Pancreas (tissue), 10 donors: ENCODE measurements around the gene ALDH8A1. TPM values are rescaled to one million over a fixed set of nuclear protein-coding genes. Genes with fewer than 3 reads are reported as not detected.

ENCODE experiments used
- ATAC-seq, 4 donors: fragments of 200-7000 bp; cut with Tn5 transposase; one replicate each; pipeline versions ENCODE4 v1.8.0 to v1.9.1; 2020; ENCODE audit warnings: mild to moderate bottlenecking in 4 of 4, moderate library complexity in 4 of 4
- DNase-seq, 6 donors: peaks; one replicate each; pipeline ENCODE4 v3.0.0-alpha.2; 2020
- FAIRE-seq: peaks from 2 replicates; lab custom pipeline; 2012; peaks lifted over from hg19 to GRCh38; lab: Jason Lieb, UNC
- H3K27ac ChIP-seq, 4 donors: fragments of 200-600 bp; sonication (generic); 1 replicate in 3 of 4; 2 replicates in 1 of 4; pipeline versions ENCODE4 v1.5.0 to v1.8.0; 2020
- H3K27me3 ChIP-seq, 4 donors: fragments of 200-600 bp; one replicate each; pipeline ENCODE4 v1.8.0; 2021
- H3K36me3 ChIP-seq, 3 donors: fragments of 200-600 bp; sonication (generic) in 1 of 3; one replicate each; pipeline versions ENCODE4 v1.5.0 to v1.8.0; 2020 to 2021
- H3K4me1 ChIP-seq, 3 donors: fragments of 200-600 bp; one replicate each; pipeline ENCODE4 v1.8.0; 2021
- H3K4me3 ChIP-seq, 4 donors: fragments of 200-600 bp; sonication (generic) in 2 of 4; one replicate each; pipeline versions ENCODE4 v1.5.0 to v1.8.0; 2020 to 2021
- H3K9me3 ChIP-seq, 4 donors: fragments of 200-600 bp; one replicate each; pipeline ENCODE4 v1.8.0; 2021
- WGBS, 2 donors: extraction: QIAGEN DNeasy Blood & Tissue Kit; methylation state at CpG; one replicate each; pipeline ENCODE4 v1.1.7; 2013; 5-methylcytosine and 5-hydroxymethylcytosine counted together
- intact Hi-C, 3 donors: fragments of 100-400 bp; cut with DNase I; formaldehyde crosslinking; loops; one replicate each; pipeline versions ENCODE4 v1.11.1 to v1.14.2; 2022
- polyA plus RNA-seq, 2 donors: library from polyadenylated mRNA; stranded (reverse); fragments of 200-250 nt; gene quantifications; one replicate each; pipeline ENCODE4 v1.2.3, GENCODE V29; 2013
- total RNA-seq, 6 donors: library from RNA; stranded (reverse); fragmentation: NEBNext Ultra II Directional in 4 of 6; extraction: Animal tissue kit (Norgen Biotek cat#: 25700) in 4 of 6; gene quantifications; one replicate each; pipeline versions ENCODE4 v1.2.1 to v1.2.4, GENCODE V29; 2021 to 2023
- TF ChIP-seq, protein P1 (sequence below), 4 donors: fragments of 200-600 bp; sonication (generic) in 3 of 4; IDR thresholded peaks; one replicate each; pipeline versions ENCODE4 v1.5.0 to v1.8.0; 2021; ENCODE audit warnings: antibody characterized with exemption in 4 of 4
- donor health status: healthy with polysubstance abuse.
- donor health status: DM: no; HTN: no; CAD: no; lungs with moderate emphysema.
- donor health status: DM: no; HTN: no; CAD: no.
- donor health status: control.
- donor health status: control.
- donor health status: Bipolar disorder and iron deficiency.
- donor health status: DM: yes; HTN: yes; CAD: no.
- donor health status: DM: no; HTN: no; CAD: no.
- donor health status: DM: no; HTN: no; CAD: no.
- donor health status: DM: yes; HTN: yes; CAD: no.

ALDH8A1 gene
- total and polyA plus RNA-seq, 8 donors: 0.12 to 1.4 (median 0.74) TPM

DNA sequence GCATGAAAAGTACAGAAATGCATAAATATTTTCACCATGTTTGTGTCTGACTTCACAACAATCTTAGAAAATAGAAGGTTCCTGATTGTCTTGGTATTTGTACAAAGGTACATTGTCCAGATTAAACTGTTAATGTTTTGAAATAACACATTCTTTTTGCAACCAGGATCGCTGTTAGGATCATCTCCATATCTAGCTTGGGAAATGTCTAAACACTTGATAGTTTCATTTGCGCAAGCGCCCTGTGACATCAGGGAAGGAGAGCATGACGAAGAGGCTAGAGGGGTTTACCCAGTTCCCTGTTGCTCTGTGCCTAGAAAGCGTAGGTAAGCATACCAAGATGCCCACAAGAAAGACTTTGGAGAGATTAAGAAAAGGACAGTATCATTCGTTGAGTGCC lies 19.4 kb downstream of the ALDH8A1 start:
- DNase-seq (no peak), ATAC-seq (no peak), FAIRE-seq (no peak)
- Histone ChIP-seq H3K4me3 (no peak overlapping the region), H3K4me1 (no peaks in the 10 kb centered on the region), H3K27me3 (no peaks in the 10 kb centered on the region), H3K9me3 (no peaks in the 10 kb centered on the region), H3K36me3 (no peaks in the 10 kb centered on the region), H3K27ac (no peak overlapping the region)
- WGBS, 2 donors: 92 to 93% methylated on average over 6 of the region's 6 CpGs
- TF ChIP-seq, protein P1, sequence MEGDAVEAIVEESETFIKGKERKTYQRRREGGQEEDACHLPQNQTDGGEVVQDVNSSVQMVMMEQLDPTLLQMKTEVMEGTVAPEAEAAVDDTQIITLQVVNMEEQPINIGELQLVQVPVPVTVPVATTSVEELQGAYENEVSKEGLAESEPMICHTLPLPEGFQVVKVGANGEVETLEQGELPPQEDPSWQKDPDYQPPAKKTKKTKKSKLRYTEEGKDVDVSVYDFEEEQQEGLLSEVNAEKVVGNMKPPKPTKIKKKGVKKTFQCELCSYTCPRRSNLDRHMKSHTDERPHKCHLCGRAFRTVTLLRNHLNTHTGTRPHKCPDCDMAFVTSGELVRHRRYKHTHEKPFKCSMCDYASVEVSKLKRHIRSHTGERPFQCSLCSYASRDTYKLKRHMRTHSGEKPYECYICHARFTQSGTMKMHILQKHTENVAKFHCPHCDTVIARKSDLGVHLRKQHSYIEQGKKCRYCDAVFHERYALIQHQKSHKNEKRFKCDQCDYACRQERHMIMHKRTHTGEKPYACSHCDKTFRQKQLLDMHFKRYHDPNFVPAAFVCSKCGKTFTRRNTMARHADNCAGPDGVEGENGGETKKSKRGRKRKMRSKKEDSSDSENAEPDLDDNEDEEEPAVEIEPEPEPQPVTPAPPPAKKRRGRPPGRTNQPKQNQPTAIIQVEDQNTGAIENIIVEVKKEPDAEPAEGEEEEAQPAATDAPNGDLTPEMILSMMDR (IDR thresholded peaks at IDR 0.05): no peak
- intact Hi-C loops: loop anchor here in 1 of 3 donors (10.0 kb wide), 1 partner anchor 776 kb away; no protein-coding TSS in a partner anchor

DNA sequence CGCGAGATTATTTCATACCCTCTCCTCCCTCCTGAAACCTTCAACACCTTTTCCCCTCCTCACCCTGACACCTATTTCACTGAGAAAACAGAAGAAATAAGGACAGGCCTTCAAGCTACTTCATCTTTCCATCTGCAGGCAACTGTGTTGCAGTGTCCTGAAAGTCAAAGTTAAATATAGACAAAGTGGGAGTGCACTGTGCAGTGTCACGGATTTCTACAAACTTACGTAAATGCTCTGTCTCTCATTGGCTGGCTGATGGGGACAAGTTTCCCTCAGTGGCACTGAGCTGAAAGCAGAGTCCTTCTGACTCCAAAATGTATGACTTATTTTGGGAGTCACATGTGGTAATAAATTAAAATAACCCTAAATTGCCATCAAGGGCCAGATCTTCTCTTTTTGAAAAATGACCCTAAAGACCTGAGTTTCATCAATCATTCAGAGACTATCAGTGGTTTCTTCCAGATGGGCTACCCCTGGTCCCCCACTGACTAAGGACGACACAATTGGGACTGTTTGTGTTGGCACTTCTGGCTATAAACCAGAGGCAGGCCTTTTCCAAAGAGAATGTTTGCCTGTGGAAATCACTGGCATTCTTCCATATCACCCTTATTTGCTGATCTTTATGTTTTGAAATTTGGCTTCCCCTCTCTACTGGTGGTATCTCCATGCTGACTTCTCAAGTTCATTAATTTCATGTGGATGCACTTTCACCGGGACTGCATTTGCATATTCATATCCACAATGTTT lies 21.6 kb downstream of the ALDH8A1 start:
- Histone ChIP-seq H3K4me1 (no peaks in the 10 kb centered on the region), H3K27ac (no peak overlapping the region), H3K27me3 (no peaks in the 10 kb centered on the region), H3K4me3 (no peak overlapping the region), H3K9me3 (no peaks in the 10 kb centered on the region), H3K36me3 (no peaks in the 10 kb centered on the region)
- intact Hi-C loops: no loop called here
- FAIRE-seq (no peak), ATAC-seq (no peak), DNase-seq (no peak)
- TF ChIP-seq, protein P1 (IDR thresholded peaks at IDR 0.05): no peak
- WGBS, 2 donors: 73 to 79% methylated on average over 6 of the region's 6 CpGs

DNA sequence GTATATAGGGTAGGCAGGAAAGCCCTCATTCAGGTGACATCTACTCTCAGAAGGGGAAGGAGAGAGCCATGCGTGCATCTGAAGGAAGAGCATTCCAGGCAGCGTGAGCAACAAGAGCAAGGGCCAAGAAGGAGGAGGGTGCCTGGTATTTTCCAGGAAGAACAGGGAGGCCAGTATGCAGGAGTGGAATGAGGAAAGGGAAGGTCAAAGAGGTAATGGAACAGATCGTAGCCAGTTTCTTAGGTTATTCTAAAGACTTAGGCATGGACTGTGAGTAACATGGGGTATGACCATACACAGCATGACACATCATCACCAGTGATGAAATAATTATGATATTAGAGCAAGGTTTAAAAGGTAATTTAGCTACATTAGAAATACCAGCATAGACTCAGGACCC lies 24.1 kb downstream of the ALDH8A1 start:
- no peak overlapping the region for H3K27ac ChIP-seq
- whole genome bisulfite sequencing, 2 donors: 92 to 93% methylated on average over 3 of the region's 3 CpGs
- no peak overlapping the region for H3K4me3 ChIP-seq
- no peaks in the 10 kb centered on the region for H3K9me3 ChIP-seq
- intact Hi-C loops: no loop called here
- FAIRE-seq (no peak), ATAC-seq (no peak), DNase-seq (no peak)
- no peaks in the 10 kb centered on the region for H3K4me1 ChIP-seq
- no peaks in the 10 kb centered on the region for H3K36me3 ChIP-seq
- no peaks in the 10 kb centered on the region for H3K27me3 ChIP-seq
- TF ChIP-seq, protein P1 (IDR thresholded peaks at IDR 0.05): no peak

DNA sequence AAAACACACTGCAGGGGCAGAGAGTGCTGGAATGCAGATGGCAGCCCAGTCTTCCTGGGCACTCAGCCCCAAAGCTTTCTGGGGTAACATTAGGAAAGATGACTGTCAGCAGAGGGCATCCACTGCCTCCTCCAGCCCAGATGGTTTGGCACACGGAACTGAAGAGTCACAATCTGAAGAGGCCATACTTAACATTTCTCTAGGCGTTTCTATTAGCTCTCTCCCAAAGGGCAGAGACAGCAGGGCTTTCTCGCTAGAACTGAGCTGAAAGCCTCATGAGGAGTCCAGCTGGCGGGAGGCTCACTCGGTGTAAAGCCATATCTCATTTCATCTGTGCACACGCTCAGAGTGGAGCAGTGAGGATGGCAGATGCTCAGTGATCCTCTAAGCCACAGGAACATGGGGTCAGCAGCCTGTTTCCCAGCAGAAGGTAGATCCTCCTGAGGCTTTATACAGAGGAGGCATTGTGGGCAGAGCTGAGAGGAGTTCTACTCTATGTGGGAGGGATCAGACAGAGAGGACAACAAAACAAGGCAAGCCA lies 28.1 kb downstream of the ALDH8A1 start:
- no peak overlapping the region for H3K27ac ChIP-seq
- no peaks in the 10 kb centered on the region for H3K36me3 ChIP-seq
- WGBS, 2 donors: 83 to 86% methylated on average over 6 of the region's 6 CpGs
- no peaks in the 10 kb centered on the region for H3K4me1 ChIP-seq
- ATAC-seq (no peak), FAIRE-seq (no peak), DNase-seq (no peak)
- intact Hi-C loops: no loop called here
- H3K4me3 ChIP-seq: no peak overlapping the region
- TF ChIP-seq, protein P1 (IDR thresholded peaks at IDR 0.05): no peak
- no peaks in the 10 kb centered on the region for H3K9me3 ChIP-seq
- no peaks in the 10 kb centered on the region for H3K27me3 ChIP-seq

DNA sequence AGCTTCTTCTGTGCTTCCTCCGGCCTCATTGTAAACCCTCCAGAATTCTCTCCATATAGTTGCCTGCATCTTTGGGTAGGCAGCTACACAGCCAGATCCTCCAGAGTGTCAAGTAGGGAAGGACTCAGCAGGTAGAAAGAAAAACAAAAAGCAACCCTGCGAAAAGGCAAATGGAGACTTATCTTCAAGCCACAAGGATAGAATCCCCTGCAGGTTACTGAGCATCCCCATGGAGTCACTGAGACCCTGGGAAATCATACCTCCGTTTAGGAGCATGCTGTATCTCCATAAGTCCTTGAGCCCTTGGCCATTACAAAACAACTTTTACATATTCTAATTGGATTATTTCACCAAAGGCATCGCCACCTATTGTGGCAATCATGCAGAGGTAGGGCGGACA lies 28.6 kb downstream of the ALDH8A1 start:
- TF ChIP-seq, protein P1 (IDR thresholded peaks at IDR 0.05): no peak
- Histone ChIP-seq H3K4me1 (no peaks in the 10 kb centered on the region), H3K9me3 (no peaks in the 10 kb centered on the region), H3K27ac (no peak overlapping the region), H3K4me3 (no peak overlapping the region), H3K27me3 (no peaks in the 10 kb centered on the region), H3K36me3 (no peaks in the 10 kb centered on the region)
- no peak for ATAC-seq
- DNase-seq: no peak
- intact Hi-C loops: no loop called here
- no peak for FAIRE-seq
- WGBS, 2 donors: 87% methylated on average over 5 of the region's 5 CpGs
